Urothelium cell line (cell line): ENCODE results near the gene ZNF600.
"Not testable (repeated sequence)": the region's sequence is repeated elsewhere in the genome, so short reads cannot be mapped to it uniquely, and the experiment has no call there.

Source experiments
- DNase-seq: peaks from one replicate; pipeline ENCODE4 v3.0.0; 2011; ENCODE audit warnings: low spot score, mixed read lengths
- FAIRE-seq: peaks from 2 replicates; lab custom pipeline; 2011; peaks lifted over from hg19 to GRCh38; lab: Jason Lieb, UNC

ZNF600 gene

GRCh38 chr19:52743091-52743490 lies 43.5 kb downstream of the ZNF600 start:
- no peak for FAIRE-seq
- DNase-seq: no peak

DNA sequence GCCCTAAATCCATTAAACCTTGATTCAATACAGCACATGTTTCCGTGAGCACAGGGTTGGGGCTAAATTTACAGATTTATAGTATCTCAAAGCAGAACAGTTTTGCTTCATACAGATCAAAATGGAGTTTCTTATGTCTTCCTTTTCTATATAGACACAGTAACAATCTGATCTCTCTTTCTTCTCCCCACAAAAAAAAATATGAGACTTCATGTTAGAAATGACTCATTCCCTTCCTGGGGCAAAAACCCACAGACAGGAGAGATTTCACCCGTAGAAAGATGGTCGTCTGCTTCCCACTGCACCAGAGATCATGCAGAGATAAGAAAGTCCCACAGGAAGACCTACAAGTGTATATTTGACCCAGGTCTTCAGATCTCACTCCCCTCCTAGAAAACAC lies 44.1 kb downstream of the ZNF600 start:
- no peak for FAIRE-seq
- DNase-seq: no peak

- DNase-seq (no peak), FAIRE-seq (no peak)
These were observed 44.6 kb downstream of the ZNF600 start for GRCh38 chr19:52741951-52742485.

DNA sequence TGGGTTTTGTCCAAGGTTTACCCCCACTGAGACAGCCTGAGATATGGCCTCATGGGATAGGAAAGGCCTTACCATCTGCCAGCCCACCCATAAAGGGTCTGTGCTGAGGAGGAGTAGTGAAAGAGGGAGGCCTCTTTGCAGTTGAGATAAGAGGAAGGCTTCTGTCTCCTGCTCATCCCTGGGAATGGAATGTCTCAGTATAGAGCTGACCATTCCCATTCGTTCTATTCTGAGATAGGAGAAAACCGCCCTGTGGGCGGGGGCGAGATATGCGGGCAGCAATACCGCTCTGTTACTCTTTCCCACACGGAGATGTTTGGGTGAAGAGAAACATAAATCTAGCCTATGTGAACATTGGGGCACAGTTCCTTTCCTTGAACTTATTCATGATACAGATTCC lies 45.2 kb downstream of the ZNF600 start:
- not testable (repeated sequence) for FAIRE-seq, DNase-seq

- FAIRE-seq: no peak
- no peak for DNase-seq
These were observed 47.0 kb downstream of the ZNF600 start for GRCh38 chr19:52739576-52739975.

DNA sequence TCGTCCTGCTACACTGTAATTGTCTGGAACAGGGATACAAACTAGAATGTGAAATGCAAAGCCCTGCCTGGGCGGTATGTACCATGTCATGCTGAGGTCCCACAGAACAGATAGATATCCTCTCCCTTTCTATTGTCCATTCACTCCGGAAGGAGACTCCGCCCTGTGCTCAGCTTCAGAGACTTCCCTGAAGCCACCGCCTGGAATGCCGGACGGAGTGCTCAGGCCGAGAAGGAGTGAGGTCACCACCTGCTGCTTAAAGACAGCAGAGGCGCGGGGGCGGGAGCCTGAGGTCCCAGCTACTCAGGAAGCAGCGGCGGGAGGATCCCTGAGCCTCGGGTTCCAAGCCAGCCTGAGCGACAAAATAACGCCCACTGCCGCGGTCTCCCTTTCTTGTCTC lies 50.9 kb downstream of the ZNF600 start:
- no peak for FAIRE-seq
- DNase-seq: no peak

DNA sequence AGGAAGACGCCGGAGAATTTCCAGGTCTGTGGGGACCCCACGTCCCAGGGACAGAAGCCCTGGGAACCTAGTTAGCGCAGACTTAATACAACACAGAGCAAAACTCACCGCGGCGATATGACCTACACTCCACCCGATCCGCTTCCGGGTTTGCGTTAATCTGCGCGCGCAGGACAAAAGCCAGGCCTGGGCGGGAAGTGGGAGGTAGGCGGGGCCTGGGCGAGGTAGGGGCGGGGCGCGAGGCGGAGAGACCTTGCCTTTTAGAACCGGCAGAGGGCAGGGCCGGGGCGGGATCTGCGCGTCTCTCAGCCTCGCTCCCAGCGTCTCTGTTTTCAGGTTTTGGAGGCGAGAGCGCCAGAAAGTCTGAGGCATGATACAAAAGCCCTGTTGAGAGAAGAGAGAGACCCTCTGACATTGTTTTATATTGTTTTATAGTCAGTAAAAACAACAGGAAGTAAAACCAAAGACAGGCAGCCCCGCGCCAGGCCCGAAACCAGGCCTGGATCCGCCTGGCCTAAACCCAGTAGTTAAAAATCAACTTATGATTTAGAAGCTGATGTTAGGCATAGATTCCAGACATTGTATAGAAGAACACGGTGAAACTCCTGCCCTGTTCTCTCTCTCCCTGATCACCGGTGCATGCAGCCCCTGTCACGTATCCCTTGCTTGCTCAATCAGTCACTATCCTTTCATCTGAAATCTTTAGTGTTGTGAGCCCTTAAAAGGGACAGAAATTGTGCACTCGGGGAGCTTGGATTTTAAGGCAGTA lies 51.5 kb downstream of the ZNF600 start, which contains the start of gene ZNF611:
Gene ZNF611 (minus strand): TSS at position 152 of the 769 bp plus-strand sequence. CDS start 19,150 bp downstream, outside the sequence.
- DNase-seq: peak; percentile 93
- peak; percentile 20 for FAIRE-seq

- peak; percentile 29 for DNase-seq
These were observed 52.2 kb downstream of the ZNF600 start for GRCh38 chr19:52734331-52734892.

GRCh38 chr19:52726051-52726450 lies 60.5 kb downstream of the ZNF600 start:
- FAIRE-seq, DNase-seq: not testable (repeated sequence)

More at GRCh38 chr19:52734331-52734892, 52.2 kb downstream of the ZNF600 start:
- no peak for FAIRE-seq

GRCh38 chr19:52725528-52725961 lies 61.0 kb downstream of the ZNF600 start:
- no peak for DNase-seq
- no peak for FAIRE-seq

- no peak for DNase-seq
- FAIRE-seq: no peak
These were observed 61.7 kb downstream of the ZNF600 start for GRCh38 chr19:52724701-52725514.

- not testable (repeated sequence) for DNase-seq, FAIRE-seq
These were observed 62.5 kb downstream of the ZNF600 start for GRCh38 chr19:52723907-52724598.

GRCh38 chr19:52722062-52723003 lies 64.3 kb downstream of the ZNF600 start:
- no peak for FAIRE-seq

GRCh38 chr19:52720541-52720940 lies 66.0 kb downstream of the ZNF600 start:
- DNase-seq, FAIRE-seq: not testable (repeated sequence)

More at GRCh38 chr19:52722062-52723003, 64.3 kb downstream of the ZNF600 start:
- peak; percentile 13 for DNase-seq

GRCh38 chr19:52716522-52716921 lies 70.1 kb downstream of the ZNF600 start:
- FAIRE-seq (no peak), DNase-seq (no peak)

DNA sequence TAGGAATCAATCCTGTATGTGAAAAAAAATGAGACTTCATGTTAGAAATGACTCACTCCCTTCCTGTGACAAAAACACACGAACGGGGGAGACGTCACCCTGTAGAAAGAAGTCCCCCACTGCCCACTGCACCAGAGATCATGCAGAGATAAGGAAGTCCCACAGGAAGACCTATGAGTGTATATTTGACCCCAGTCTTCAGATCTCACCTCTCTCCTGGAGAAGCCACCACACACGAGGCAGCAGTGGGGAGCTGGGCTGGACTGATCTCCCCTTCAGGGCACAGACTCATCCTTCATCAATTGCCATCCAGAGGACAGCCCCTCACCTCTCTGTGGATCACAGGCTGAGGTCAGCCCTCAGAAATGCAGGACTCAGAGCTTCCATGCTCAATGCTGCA lies 70.7 kb downstream of the ZNF600 start:
- DNase-seq, FAIRE-seq: not testable (repeated sequence)

GRCh38 chr19:52715330-52715729 lies 71.3 kb downstream of the ZNF600 start:
- FAIRE-seq, DNase-seq: not testable (repeated sequence)
